ENCODE results near the gene ARMC3.
A peak's percentile ranks its signal among the peaks of the same experiment; 100 is the strongest.
"Not testable (repeated sequence)": the region's sequence is repeated elsewhere in the genome, so short reads cannot be mapped to it uniquely, and the experiment has no call there.

Gene ARMC3

GRCh38 chr10:22927166-22927565 lies 687 bp upstream of the ARMC3 start:
- DNase-seq (ENCODE audit: low read depth), result no peak

- not testable (repeated sequence) for DNase-seq (ENCODE audit: low read depth)
Observed at GRCh38 chr10:22929053-22929452, 1.2 kb downstream of the ARMC3 start.

- peak; percentile 75 for DNase-seq (ENCODE audit: low read depth)
Observed at GRCh38 chr10:22931948-22932347, 4.1 kb downstream of the ARMC3 start.

GRCh38 chr10:22932626-22933370 lies 4.9 kb downstream of the ARMC3 start:
- no peak for DNase-seq (ENCODE audit: low read depth)

GRCh38 chr10:22934726-22935125 lies 6.9 kb downstream of the ARMC3 start:
- no peak for DNase-seq (ENCODE audit: low read depth)

GRCh38 chr10:22942437-22942836 lies 14.6 kb downstream of the ARMC3 start:
- DNase-seq (ENCODE audit: low read depth), result no peak

- DNase-seq (ENCODE audit: low read depth), result no peak
Observed at GRCh38 chr10:22945934-22946673, 18.3 kb downstream of the ARMC3 start.

- DNase-seq (ENCODE audit: low read depth), result no peak
Observed at GRCh38 chr10:22954970-22955369, 27.1 kb downstream of the ARMC3 start.

GRCh38 chr10:22958338-22958737 lies 30.5 kb downstream of the ARMC3 start:
- DNase-seq (ENCODE audit: low read depth), result peak; percentile 77

- DNase-seq (ENCODE audit: low read depth), result no peak
Observed at GRCh38 chr10:22959292-22959691, 31.4 kb downstream of the ARMC3 start.

GRCh38 chr10:22959950-22960349 lies 32.1 kb downstream of the ARMC3 start:
- no peak for DNase-seq (ENCODE audit: low read depth)

GRCh38 chr10:22962817-22963216 lies 35.0 kb downstream of the ARMC3 start:
- DNase-seq (ENCODE audit: low read depth), result no peak

- no peak for DNase-seq (ENCODE audit: low read depth)
Observed at GRCh38 chr10:22969704-22970103, 41.9 kb downstream of the ARMC3 start.

GRCh38 chr10:22976534-22976933 lies 48.7 kb downstream of the ARMC3 start:
- DNase-seq (ENCODE audit: low read depth), result no peak

- no peak for DNase-seq (ENCODE audit: low read depth)
Observed at GRCh38 chr10:22977751-22978150, 49.9 kb downstream of the ARMC3 start.

- DNase-seq (ENCODE audit: low read depth), result no peak
Observed at GRCh38 chr10:22978287-22978686, 50.4 kb downstream of the ARMC3 start.

- DNase-seq (ENCODE audit: low read depth), result no peak
Observed at GRCh38 chr10:22978918-22979317, 51.1 kb downstream of the ARMC3 start.

GRCh38 chr10:22980822-22981221 lies 53.0 kb downstream of the ARMC3 start:
- no peak for DNase-seq (ENCODE audit: low read depth)

- peak; percentile 14 for DNase-seq (ENCODE audit: low read depth)
Observed at GRCh38 chr10:22984066-22984465, 56.2 kb downstream of the ARMC3 start.

- peak; percentile 35 for DNase-seq (ENCODE audit: low read depth)
Observed at GRCh38 chr10:22986771-22987542, 59.1 kb downstream of the ARMC3 start.

GRCh38 chr10:22988581-22989360 lies 60.9 kb downstream of the ARMC3 start:
- DNase-seq (ENCODE audit: low read depth), result peak; percentile 51

- DNase-seq (ENCODE audit: low read depth), result no peak
Observed at GRCh38 chr10:22990443-22990842, 62.6 kb downstream of the ARMC3 start.

All from iris pigment epithelial cell (primary cell).